Activated T-helper 1 cell treated with anti-CD3 and anti-CD28 coated beads, Interleukin-12 subunit alpha, Interleukin-12 subunit beta, Interleukin-2, Interleukin-4 antibody, amounts not matched to agents 30 ng/mL and 10 ng/mL and 1 ng/mL, durations not matched to agents 14 hours and 24 hours and 36 hours (primary cell): ENCODE data around the gene ELFN1. TPM values are rescaled to one million over a fixed set of nuclear protein-coding genes. Genes with fewer than 3 reads are reported as not detected.

ENCODE experiments used
- DNase-seq: peaks from one replicate; pipeline ENCODE4 v3.0.0; 2021; ENCODE audit warnings: low spot score
- H3K27ac Mint-ChIP-seq: one replicate; pipeline ENCODE4 v1.8.0; 2021; ENCODE audit warnings: mild to moderate bottlenecking, mixed read lengths
- H3K27me3 Mint-ChIP-seq: one replicate; pipeline ENCODE4 v1.8.0; 2022; ENCODE audit warnings: mild to moderate bottlenecking, moderate library complexity, mixed read lengths; ENCODE audit not compliant: insufficient read depth
- H3K36me3 Mint-ChIP-seq: one replicate; pipeline ENCODE4 v1.8.0; 2021; ENCODE audit warnings: low read depth, mixed read lengths
- H3K4me1 Mint-ChIP-seq: one replicate; pipeline ENCODE4 v1.8.0; 2021; ENCODE audit warnings: low read depth, mixed read lengths
- H3K4me3 Mint-ChIP-seq: one replicate; pipeline ENCODE4 v1.8.0; 2021; ENCODE audit warnings: mild to moderate bottlenecking, moderate library complexity, mixed read lengths
- H3K9me3 Mint-ChIP-seq: one replicate; pipeline ENCODE4 v1.8.0; 2021; ENCODE audit warnings: mixed read lengths
- intact Hi-C: fragments of 100-400 bp; cut with micrococcal nuclease; formaldehyde crosslinking; loops from one replicate; pipeline ENCODE4 v1.15.1; 2024
- total RNA-seq: library from RNA; stranded (reverse); gene quantifications from 2 replicates; pipeline ENCODE4 v1.2.3, GENCODE V29; 2022

The ELFN1 gene
- total RNA-seq, 1 donor from 2014 or later = not detected

GRCh38 chr7:1637155-1637554 lies 32.9 kb upstream of the ELFN1 start:
- no peaks in the 10 kb centered on the region for H3K4me1 Mint-ChIP-seq
- intact Hi-C loops = no loop called here
- DNase-seq = no peak
- peaks cover 11% of the 10 kb centered on the region for H3K9me3 Mint-ChIP-seq
- no peaks in the 10 kb centered on the region for H3K36me3 Mint-ChIP-seq
- no peaks in the 10 kb centered on the region for H3K27me3 Mint-ChIP-seq
- H3K4me3 Mint-ChIP-seq = no peak overlapping the region
- no peak overlapping the region for H3K27ac Mint-ChIP-seq

- peaks cover 2% of the 10 kb centered on the region for H3K27me3 Mint-ChIP-seq
- no peak overlapping the region for H3K27ac Mint-ChIP-seq
These were observed 31.8 kb upstream of the ELFN1 start for GRCh38 chr7:1638215-1638661.

GRCh38 chr7:1639071-1639470 lies 31.0 kb upstream of the ELFN1 start:
- H3K36me3 Mint-ChIP-seq = no peaks in the 10 kb centered on the region
- intact Hi-C loops = no loop called here
- H3K27me3 Mint-ChIP-seq = peaks cover 2% of the 10 kb centered on the region
- H3K4me3 Mint-ChIP-seq = no peak overlapping the region
- no peak overlapping the region for H3K27ac Mint-ChIP-seq
- H3K4me1 Mint-ChIP-seq = no peaks in the 10 kb centered on the region
- H3K9me3 Mint-ChIP-seq = peaks cover 11% of the 10 kb centered on the region
- DNase-seq = no peak

More at GRCh38 chr7:1638215-1638661, 31.8 kb upstream of the ELFN1 start:
- H3K9me3 Mint-ChIP-seq = peaks cover 11% of the 10 kb centered on the region
- H3K4me3 Mint-ChIP-seq = no peak overlapping the region
- intact Hi-C loops = no loop called here
- no peaks in the 10 kb centered on the region for H3K36me3 Mint-ChIP-seq
- no peak for DNase-seq
- H3K4me1 Mint-ChIP-seq = no peaks in the 10 kb centered on the region

- no peak for DNase-seq
- Mint-ChIP-seq H3K4me1 (no peaks in the 10 kb centered on the region), H3K36me3 (no peaks in the 10 kb centered on the region), H3K27ac (no peak overlapping the region), H3K9me3 (peaks cover 5% of the 10 kb centered on the region), H3K4me3 (no peak overlapping the region), H3K27me3 (peaks cover 2% of the 10 kb centered on the region)
- intact Hi-C loops = no loop called here
These were observed 30.4 kb upstream of the ELFN1 start for GRCh38 chr7:1639532-1640175.

DNA sequence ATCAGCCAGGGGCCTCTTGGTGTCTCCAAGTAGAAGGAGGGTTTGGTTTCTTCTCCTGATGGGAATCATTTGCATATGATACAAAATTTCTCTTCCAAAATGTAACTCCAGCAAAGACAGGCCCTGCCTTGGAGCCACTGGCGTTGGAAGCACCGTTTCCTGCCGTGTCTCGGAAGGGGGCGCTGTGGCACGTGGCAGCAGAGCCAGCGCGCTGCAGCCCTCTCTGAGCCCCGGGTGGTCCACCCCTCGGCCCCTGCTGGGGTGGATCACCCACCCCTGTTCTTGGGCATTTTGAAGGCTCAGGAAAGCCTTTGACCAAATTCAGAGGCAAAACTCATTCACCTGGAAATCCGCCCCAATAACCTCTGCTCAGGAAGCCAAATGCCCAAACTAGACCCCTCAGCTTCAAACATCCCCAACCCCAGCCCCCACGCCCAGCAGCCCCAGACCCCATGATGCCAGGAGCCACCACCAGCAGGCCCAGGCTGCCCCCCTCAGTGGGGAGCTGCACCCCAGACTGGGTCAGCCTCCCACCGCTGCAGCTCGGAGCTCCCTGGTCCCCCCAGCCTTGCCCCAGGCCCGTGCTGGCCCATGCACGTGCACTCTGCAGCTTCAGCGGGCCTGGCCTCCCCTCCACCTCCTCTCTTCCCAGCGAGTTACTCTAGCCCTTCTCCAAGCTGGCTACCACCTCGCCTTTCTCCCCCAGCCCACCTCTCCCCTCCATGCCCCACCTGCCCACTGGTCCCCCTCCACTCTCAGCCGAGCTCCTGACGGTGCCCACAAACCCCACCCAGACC lies 29.5 kb upstream of the ELFN1 start:
- Mint-ChIP-seq H3K27me3 (peaks cover 2% of the 10 kb centered on the region), H3K4me1 (no peaks in the 10 kb centered on the region), H3K9me3 (peaks cover 4% of the 10 kb centered on the region), H3K4me3 (no peak overlapping the region), H3K36me3 (no peaks in the 10 kb centered on the region), H3K27ac (no peak overlapping the region)
- intact Hi-C loops = no loop called here
- no peak for DNase-seq

- no peaks in the 10 kb centered on the region for H3K4me1 Mint-ChIP-seq
- intact Hi-C loops = no loop called here
- no peak overlapping the region for H3K4me3 Mint-ChIP-seq
- no peak for DNase-seq
- no peak overlapping the region for H3K27ac Mint-ChIP-seq
- H3K9me3 Mint-ChIP-seq = peaks cover 4% of the 10 kb centered on the region
- no peaks in the 10 kb centered on the region for H3K36me3 Mint-ChIP-seq
- H3K27me3 Mint-ChIP-seq = peaks cover 2% of the 10 kb centered on the region
These were observed 28.9 kb upstream of the ELFN1 start for GRCh38 chr7:1641173-1641572.

- intact Hi-C loops = no loop called here
- DNase-seq = no peak
- H3K9me3 Mint-ChIP-seq = peaks cover 4% of the 10 kb centered on the region
- H3K4me1 Mint-ChIP-seq = no peaks in the 10 kb centered on the region
- H3K27me3 Mint-ChIP-seq = peaks cover 2% of the 10 kb centered on the region
- no peaks in the 10 kb centered on the region for H3K36me3 Mint-ChIP-seq
- H3K4me3 Mint-ChIP-seq = no peak overlapping the region
- no peak overlapping the region for H3K27ac Mint-ChIP-seq
These were observed 28.3 kb upstream of the ELFN1 start for GRCh38 chr7:1641661-1642260.

DNA sequence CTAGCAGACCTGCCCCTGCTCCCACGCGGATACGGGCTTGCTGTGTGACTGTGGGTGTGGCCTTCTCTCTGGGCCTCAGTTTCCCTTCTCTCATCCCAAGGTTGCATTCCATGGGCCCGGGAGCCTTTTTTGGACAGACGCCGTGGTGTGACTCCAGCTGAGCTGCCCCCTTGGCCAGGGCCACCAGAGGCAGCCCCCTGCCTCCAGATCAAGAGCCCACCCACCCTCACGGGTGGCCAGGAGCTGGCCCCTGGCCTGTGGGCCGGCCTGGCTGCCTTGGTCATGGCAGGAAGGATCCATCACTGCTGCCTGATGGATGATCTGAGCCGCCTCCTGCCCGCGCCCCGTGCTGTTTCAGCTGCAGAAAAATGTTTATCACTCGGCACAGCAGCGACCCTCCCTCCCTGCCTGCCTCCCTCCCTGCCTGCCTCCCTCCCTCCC lies 27.8 kb upstream of the ELFN1 start:
- DNase-seq = no peak
- Mint-ChIP-seq H3K4me1 (no peaks in the 10 kb centered on the region), H3K27me3 (peaks cover 2% of the 10 kb centered on the region), H3K4me3 (no peak overlapping the region), H3K9me3 (peaks cover under 1% of the 10 kb centered on the region), H3K36me3 (no peaks in the 10 kb centered on the region), H3K27ac (no peak overlapping the region)
- intact Hi-C loops = no loop called here

DNA sequence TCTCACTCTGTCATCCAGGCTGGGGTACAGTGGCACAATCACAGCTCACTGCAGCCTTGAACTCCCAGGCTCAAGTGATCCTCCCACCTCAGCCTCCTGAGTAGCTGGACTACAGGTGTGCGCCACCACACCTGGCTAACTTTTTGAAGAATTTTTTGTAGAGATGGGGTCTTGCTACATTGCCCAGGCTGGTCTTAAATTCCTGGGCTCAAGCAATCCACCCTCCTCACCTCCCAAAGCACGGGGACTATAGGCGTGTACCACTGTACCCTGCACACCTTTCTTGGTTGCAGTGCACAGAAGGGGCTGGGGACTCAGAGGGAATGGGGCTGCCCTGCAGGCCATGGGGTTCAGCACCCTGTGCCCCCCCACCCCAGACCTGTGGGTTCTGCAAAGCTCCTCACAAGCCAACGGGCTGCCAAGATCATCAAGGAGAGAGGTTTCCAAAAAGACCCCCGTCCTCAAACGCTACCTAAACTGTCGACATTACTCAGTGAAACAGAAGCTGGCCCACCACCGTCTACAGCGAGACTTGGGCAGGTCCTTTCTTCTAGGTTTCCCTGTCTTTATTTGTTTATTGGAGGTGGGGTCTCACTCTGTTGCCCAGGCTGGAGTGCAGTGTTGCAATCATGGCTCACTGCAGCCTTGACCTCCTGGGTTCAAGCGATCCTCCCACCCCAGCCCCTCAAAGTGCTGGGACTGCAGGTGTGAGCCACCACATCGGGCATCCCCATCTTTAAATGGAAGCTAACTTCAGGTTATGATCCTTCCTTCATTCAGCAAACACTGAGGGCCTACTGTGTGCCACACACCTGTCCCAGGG lies 26.6 kb upstream of the ELFN1 start:
- peaks cover 2% of the 10 kb centered on the region for H3K27me3 Mint-ChIP-seq
- H3K36me3 Mint-ChIP-seq = no peaks in the 10 kb centered on the region
- no peaks in the 10 kb centered on the region for H3K4me1 Mint-ChIP-seq
- no peak overlapping the region for H3K4me3 Mint-ChIP-seq
- H3K27ac Mint-ChIP-seq = no peak overlapping the region
- no peak for DNase-seq
- intact Hi-C loops = no loop called here
- H3K9me3 Mint-ChIP-seq = no peaks in the 10 kb centered on the region

- Mint-ChIP-seq H3K4me3 (no peak overlapping the region), H3K36me3 (no peaks in the 10 kb centered on the region), H3K4me1 (no peaks in the 10 kb centered on the region), H3K27me3 (peaks cover 2% of the 10 kb centered on the region), H3K9me3 (no peaks in the 10 kb centered on the region), H3K27ac (no peak overlapping the region)
- intact Hi-C loops = no loop called here
- no peak for DNase-seq
These were observed 25.6 kb upstream of the ELFN1 start for GRCh38 chr7:1644341-1645070.

GRCh38 chr7:1645071-1645409 lies 25.0 kb upstream of the ELFN1 start:
- Mint-ChIP-seq H3K4me1 (no peaks in the 10 kb centered on the region), H3K36me3 (no peaks in the 10 kb centered on the region), H3K27ac (no peak overlapping the region), H3K9me3 (no peaks in the 10 kb centered on the region), H3K4me3 (no peak overlapping the region), H3K27me3 (peaks cover 2% of the 10 kb centered on the region)
- DNase-seq = no peak
- intact Hi-C loops = no loop called here

GRCh38 chr7:1645476-1645875 lies 24.6 kb upstream of the ELFN1 start:
- no peaks in the 10 kb centered on the region for H3K36me3 Mint-ChIP-seq
- intact Hi-C loops = no loop called here
- no peak overlapping the region for H3K4me3 Mint-ChIP-seq
- no peaks in the 10 kb centered on the region for H3K4me1 Mint-ChIP-seq
- no peak for DNase-seq
- peaks cover 2% of the 10 kb centered on the region for H3K27me3 Mint-ChIP-seq
- H3K9me3 Mint-ChIP-seq = no peaks in the 10 kb centered on the region
- no peak overlapping the region for H3K27ac Mint-ChIP-seq
